T-helper 1 cell (primary cell): ENCODE data around the gene PRLHR.

Source experiments
- DNase-seq, 5 donors: peaks; one replicate each; pipeline ENCODE4 v3.0.0-alpha.2; 2012 to 2020

The PRLHR gene

DNA sequence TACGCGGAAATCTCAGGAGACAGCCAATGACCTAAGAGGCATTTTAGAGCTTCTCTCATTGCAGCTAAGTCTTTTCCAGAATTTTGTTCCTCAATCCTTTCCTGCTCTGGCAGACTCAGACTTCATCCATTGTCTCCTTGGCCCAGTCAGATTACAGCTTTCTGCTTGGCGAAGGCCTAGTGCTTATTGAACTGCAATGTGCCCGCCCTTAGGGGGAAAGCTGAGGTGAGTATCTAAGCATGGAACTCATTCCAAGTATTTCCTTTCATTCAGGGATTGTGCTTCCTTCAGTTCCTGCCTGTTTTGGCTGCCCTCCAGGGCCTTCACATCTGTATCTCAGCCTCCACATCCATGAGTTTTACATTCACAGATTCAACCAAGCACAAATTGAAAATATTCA is 37.5 kb downstream of the PRLHR start:
- DNase-seq, result no peak

DNA sequence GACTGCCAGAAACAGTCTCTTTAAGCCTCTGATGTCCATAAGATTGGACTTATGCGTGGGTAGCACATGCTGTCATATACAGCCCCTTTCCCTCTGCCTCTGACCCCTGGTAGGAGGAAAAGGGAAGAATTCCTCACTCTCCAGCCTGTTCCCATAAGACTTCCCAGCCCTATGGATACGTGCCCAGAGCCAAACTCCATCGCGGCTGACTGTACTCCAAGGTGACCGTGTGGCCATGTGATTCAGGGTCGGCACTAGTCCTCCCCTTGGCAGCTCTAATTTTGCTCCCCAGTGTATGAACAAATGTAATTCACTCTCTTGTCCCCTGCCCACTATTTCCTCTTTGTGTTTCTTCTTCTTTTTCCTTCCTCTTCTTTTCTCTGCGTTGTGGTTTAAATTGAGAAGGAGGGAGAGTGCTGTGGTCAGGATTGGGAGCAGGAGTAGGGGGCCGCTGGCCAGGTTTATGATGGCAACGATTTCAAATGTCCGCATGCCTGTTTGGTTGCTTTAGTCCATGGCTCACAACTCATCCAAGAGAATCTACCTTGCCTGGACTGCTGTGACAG is 43.8 kb downstream of the PRLHR start:
- no peak for DNase-seq

DNA sequence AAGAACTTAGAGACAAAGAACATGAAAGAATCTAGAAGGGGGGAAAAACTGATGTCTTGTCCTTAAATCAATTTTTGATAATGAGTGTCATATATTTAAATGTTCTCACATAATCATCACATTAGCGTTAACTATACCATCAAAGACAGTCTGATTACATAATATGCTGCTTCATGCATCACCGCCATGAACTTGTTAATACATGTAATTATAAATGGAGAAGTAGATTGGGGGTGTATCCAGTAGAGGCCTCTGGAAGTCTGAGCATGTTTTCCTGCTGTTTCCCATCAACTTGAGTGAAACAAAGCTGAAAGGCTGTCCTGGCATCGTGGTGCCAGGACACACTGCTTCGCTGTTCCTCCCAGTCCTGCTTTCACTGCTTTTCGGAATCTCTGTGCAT is 48.2 kb downstream of the PRLHR start:
- no peak for DNase-seq

DNA sequence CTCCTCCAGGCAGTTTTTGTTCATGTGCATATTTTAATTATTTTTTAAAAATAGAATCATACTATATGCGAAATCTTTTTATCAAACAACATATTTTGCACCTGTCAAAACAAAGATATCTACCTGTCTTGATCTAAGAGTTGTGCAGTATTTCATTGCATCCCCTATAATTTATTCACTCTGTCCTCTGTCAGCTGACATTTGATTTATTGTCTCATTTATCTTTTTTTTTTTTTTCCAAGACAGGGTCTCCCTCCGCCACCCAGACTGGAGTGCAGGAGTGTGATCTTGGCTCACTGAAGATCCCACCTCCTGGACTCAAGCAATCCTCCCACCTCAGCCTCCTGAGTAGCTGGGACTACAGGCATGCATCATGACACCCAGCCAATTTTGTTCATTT is 49.0 kb downstream of the PRLHR start:
- DNase-seq, result no peak

DNA sequence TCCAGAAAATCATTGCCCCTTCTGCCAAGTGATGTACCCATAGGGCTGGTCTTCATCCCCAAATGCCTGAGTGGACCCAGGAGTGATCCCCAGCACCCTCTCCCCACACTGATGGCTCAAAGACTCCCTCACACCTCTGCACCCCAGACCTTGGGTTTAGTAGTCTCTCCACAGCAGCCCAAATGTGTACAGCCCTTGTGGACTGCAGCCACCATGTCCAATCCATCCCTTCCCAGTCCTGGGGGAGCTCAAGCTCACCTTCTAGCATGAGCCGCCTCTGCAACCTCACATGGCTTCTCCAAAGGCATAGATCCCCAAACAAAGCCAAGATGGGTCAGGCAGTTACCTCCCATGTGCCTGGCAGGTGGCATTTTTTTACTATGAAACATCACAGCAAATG is 50.1 kb downstream of the PRLHR start:
- no peak for DNase-seq

DNA sequence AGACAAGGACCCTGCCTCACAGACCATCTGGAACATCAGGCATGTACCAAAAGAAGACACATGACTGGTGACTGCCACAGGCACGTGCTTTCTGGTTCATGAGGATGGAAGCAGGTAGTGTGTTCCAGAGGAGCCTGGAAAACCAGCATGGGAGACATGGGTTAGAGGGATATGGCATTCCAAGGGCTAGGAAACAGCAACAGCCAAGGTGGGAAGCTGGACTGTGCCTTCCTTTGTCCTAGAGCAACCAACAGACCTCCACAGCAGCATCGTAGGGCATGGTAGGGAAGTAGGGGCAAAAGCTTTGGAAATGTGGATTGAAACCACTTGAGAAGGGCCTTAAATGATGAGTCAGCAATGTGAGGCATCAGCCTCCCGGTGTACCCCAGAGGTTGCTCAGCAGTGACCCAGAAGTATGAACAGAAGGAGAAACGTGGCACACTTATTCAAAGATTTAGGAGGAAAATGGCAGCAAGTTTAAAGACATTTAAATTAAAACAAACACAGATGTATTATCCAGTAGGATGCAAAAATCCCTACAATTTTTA is 51.0 kb downstream of the PRLHR start:
- no peak for DNase-seq

DNA sequence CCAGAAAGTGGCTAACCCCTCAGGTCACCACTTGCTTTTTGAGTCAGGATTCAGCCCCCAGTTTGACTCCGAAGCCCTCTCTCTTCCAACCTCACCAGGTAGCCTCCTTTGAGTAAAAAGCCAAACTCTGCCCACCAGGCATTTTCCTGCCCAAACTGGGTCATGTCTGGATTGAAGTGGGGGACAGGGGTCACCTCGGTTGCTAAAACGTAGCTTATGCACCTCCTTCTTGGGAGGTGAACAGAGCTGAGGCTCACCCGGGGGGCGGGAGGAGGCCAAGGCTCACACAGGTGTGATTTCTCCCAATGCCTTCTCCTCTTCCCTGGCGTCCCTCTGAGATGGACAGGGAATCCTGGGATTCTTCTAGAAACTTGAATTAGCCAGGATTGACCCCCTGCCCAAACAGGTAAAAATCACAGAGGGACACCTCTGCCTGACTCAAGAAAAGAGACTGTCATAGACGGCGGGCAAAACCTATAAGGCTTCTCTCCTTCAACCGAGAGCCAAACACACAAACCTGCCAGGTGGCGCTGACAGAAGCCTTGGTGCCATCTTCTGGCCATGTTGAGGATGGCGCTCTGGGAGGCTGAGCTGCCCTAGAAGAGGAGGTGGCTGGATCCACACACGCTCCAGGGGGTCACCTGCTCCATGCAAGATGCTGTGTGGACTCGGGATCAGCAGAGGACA is 51.6 kb downstream of the PRLHR start:
- DNase-seq, result peak in 2 of 5 donors; percentile 27 to 42

DNA sequence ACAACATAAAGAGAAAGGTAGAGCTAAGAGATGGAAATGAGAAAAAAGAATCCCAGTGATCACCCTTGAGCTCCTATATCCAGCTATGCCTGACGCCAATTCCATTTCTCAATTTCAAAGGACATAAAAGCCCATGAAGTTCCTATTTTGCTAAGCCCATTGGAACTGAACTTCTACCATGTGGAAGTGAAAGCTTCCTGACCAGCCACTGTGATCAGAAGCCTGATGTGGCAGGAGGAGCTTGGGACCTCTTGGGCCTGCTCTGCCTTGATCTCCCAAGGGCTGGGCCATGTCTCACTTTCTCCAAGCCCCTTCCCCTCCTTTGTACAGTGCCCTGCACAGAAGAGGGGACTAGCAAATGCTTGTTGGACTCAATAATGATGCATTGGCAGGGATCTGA is 52.7 kb downstream of the PRLHR start:
- no peak for DNase-seq

DNA sequence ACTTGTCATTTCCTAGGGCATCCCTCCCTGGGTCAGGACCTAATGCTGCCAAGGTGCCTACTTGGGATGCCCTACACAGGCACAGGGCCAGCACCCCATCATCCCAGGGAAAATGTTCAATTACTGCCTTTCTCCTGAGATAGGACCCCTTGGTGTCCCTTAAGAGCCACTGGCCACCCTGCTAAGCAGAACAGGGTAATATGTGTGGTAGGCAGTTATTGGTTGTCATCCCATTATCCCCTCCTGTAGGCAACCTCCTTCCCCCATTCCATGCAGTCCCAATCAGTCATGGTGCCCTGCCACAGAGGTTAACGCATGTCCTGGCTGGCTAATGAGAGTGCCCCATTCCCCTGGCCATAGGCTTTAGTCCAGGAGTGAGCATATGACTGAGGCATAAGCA is 53.2 kb downstream of the PRLHR start:
- DNase-seq, result no peak

DNA sequence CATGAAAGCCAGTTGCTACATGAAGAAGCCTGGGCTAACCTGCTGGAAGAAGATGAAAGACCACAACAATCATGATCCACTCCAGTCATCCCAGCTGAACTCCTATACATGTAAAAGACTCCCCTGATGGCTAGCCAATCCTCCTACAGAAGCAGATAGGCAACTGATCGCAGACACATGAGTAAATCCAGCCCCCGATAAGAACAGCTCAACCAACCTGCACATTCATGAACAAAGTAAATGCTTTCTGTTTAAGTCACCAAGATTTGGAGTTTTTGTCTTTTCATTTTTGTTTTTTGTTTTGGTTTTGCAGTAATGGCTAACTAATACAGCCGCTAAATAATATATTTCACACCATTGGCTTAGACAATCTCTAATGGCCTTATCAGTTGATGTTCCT is 53.7 kb downstream of the PRLHR start:
- DNase-seq, result no peak
